ENCODE results near the gene LEO1. TPM values are rescaled to one million over a fixed set of nuclear protein-coding genes. Genes with fewer than 3 reads are reported as not detected.
A peak's percentile ranks its signal among the peaks of the same experiment; 100 is the strongest.

Gene LEO1
- total RNA-seq, 1 experiment from 2014 or later, result 22.5 TPM

DNA sequence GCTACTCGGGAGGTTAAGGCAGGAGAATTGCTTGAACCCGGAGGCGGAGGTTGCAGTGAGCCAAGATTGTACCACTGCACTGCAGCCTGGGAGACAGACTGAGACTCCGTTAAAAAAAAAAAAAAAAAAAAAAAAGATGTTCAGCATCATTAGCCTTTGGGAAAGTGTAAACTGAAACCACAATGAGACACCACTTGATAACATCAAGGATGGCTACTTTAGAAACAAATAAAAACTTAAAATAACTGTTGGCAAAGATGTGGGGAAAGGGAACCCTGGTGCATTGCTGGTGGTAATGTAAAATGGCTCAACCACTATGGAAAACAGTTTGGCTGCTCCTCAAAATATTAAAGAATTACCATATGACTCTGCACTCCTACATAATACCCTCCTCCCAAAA, 1.9 kb downstream of the LEO1 start:
- TF ChIP-seq, protein P1, sequence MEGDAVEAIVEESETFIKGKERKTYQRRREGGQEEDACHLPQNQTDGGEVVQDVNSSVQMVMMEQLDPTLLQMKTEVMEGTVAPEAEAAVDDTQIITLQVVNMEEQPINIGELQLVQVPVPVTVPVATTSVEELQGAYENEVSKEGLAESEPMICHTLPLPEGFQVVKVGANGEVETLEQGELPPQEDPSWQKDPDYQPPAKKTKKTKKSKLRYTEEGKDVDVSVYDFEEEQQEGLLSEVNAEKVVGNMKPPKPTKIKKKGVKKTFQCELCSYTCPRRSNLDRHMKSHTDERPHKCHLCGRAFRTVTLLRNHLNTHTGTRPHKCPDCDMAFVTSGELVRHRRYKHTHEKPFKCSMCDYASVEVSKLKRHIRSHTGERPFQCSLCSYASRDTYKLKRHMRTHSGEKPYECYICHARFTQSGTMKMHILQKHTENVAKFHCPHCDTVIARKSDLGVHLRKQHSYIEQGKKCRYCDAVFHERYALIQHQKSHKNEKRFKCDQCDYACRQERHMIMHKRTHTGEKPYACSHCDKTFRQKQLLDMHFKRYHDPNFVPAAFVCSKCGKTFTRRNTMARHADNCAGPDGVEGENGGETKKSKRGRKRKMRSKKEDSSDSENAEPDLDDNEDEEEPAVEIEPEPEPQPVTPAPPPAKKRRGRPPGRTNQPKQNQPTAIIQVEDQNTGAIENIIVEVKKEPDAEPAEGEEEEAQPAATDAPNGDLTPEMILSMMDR (IDR thresholded peaks at IDR 0.05; ENCODE audit: unreplicated experiment), result no peak
- H3K4me1 Mint-ChIP-seq (ENCODE audit: low read depth, unreplicated experiment), result no peaks in the 10 kb centered on the region
- CTCF ChIA-PET, result interaction anchor here (0.6 kb wide), 1 partner anchor 29 kb away, joined by 5 read pairs; no protein-coding TSS in a partner anchor
- intact Hi-C loops (cut with micrococcal nuclease; ENCODE audit: unreplicated experiment), result loop anchor here (5.0 kb wide), 1 partner anchor 187 kb away; no protein-coding TSS in a partner anchor
- no TSS peak for BruUV-seq (replicated peaks)
- H3K4me3 Mint-ChIP-seq (ENCODE audit: low read depth, unreplicated experiment), result peak overlapping the region; percentile 98
- H3K27ac Mint-ChIP-seq (ENCODE audit: unreplicated experiment), result no peak overlapping the region
- no peaks in the 10 kb centered on the region for H3K9me3 Mint-ChIP-seq (ENCODE audit: low read depth, unreplicated experiment)
- no peak for DNase-seq
- H3K27me3 Mint-ChIP-seq (ENCODE audit: unreplicated experiment), result no peaks in the 10 kb centered on the region
- peaks cover 21% of the 10 kb centered on the region for H3K36me3 Mint-ChIP-seq (ENCODE audit: insufficient read depth, unreplicated experiment)

DNA sequence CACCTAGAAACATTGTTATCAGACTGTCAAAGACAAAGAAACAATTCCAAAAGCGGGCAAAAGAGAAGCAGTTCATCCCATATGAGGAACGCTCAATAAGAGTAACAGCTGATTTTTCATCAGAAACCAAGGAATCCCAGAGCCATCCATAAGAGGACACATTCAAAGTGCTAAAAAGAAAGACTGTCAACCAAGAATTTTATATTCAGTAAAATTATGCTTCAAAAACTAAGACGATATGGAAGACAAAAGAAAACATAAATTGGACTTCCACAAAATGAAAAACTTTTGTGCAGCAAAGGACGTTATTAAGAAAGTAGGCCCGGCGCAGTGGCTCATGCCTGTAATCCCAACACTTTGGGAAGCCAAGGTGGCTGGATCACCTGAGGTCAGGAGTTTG, 4.0 kb downstream of the LEO1 start:
- CTCF ChIA-PET, result no interaction called here
- peaks cover 21% of the 10 kb centered on the region for H3K36me3 Mint-ChIP-seq (ENCODE audit: insufficient read depth, unreplicated experiment)
- no peak for DNase-seq
- H3K9me3 Mint-ChIP-seq (ENCODE audit: low read depth, unreplicated experiment), result no peaks in the 10 kb centered on the region
- no peaks in the 10 kb centered on the region for H3K27me3 Mint-ChIP-seq (ENCODE audit: unreplicated experiment)
- TF ChIP-seq, protein P1 (IDR thresholded peaks at IDR 0.05; ENCODE audit: unreplicated experiment), result no peak
- no peaks in the 10 kb centered on the region for H3K4me1 Mint-ChIP-seq (ENCODE audit: low read depth, unreplicated experiment)
- no TSS peak for BruUV-seq (replicated peaks)
- H3K27ac Mint-ChIP-seq (ENCODE audit: unreplicated experiment), result no peak overlapping the region
- intact Hi-C loops (cut with micrococcal nuclease; ENCODE audit: unreplicated experiment), result no loop called here
- no peak overlapping the region for H3K4me3 Mint-ChIP-seq (ENCODE audit: low read depth, unreplicated experiment)

DNA sequence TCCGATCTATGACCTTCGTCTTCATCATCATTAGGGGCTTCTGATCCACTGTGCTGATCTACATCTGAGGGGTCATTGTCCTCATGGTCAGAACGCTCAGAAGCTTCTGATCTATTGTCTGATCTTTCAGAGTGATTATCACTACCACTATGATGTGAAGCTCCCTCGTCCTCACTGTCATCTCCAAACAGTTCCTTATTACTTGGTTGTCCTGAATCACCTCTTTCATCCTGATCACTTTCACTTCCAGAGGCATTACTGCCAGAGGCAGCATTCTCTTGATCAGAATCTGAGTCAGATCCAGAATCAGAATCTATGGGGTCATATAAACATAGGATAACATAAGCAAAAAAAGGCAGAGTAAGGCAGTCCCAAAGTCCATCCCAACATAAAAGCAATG, 5.4 kb downstream of the LEO1 start:
- no peaks in the 10 kb centered on the region for H3K9me3 Mint-ChIP-seq (ENCODE audit: low read depth, unreplicated experiment)
- no TSS peak for BruUV-seq (replicated peaks)
- no peak overlapping the region for H3K4me3 Mint-ChIP-seq (ENCODE audit: low read depth, unreplicated experiment)
- peaks cover 11% of the 10 kb centered on the region for H3K36me3 Mint-ChIP-seq (ENCODE audit: insufficient read depth, unreplicated experiment)
- H3K4me1 Mint-ChIP-seq (ENCODE audit: low read depth, unreplicated experiment), result no peaks in the 10 kb centered on the region
- CTCF ChIA-PET, result interaction anchor here (0.5 kb wide), 1 partner anchor 154 kb away, joined by 3 read pairs; no protein-coding TSS in a partner anchor
- H3K27ac Mint-ChIP-seq (ENCODE audit: unreplicated experiment), result no peak overlapping the region
- no peaks in the 10 kb centered on the region for H3K27me3 Mint-ChIP-seq (ENCODE audit: unreplicated experiment)
- intact Hi-C loops (cut with micrococcal nuclease; ENCODE audit: unreplicated experiment), result no loop called here
- TF ChIP-seq, protein P1 (IDR thresholded peaks at IDR 0.05; ENCODE audit: unreplicated experiment), result no peak
- no peak for DNase-seq

DNA sequence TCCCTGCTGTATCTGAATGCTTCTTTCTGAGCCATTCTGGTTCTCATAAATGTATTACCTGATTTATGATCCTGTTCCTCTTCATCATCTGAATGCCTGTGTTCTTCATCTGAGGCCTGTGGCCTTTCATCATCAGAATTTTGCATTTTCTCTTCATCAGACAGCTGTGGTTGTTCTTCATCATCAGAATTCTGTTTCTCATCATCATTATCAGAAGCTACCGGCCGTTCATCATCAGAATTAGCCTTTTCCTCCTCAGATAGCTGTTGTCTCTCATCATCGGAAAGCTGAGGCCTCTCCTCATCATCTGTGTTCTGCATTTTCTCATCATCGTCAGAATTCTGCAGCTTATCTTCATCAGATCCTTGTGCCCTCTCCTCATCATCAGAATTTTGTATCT, 5.9 kb downstream of the LEO1 start:
- H3K27ac Mint-ChIP-seq (ENCODE audit: unreplicated experiment), result no peak overlapping the region
- no peaks in the 10 kb centered on the region for H3K27me3 Mint-ChIP-seq (ENCODE audit: unreplicated experiment)
- H3K4me1 Mint-ChIP-seq (ENCODE audit: low read depth, unreplicated experiment), result no peaks in the 10 kb centered on the region
- intact Hi-C loops (cut with micrococcal nuclease; ENCODE audit: unreplicated experiment), result no loop called here
- no peak for DNase-seq
- H3K9me3 Mint-ChIP-seq (ENCODE audit: low read depth, unreplicated experiment), result no peaks in the 10 kb centered on the region
- TF ChIP-seq, protein P1 (IDR thresholded peaks at IDR 0.05; ENCODE audit: unreplicated experiment), result no peak
- H3K36me3 Mint-ChIP-seq (ENCODE audit: insufficient read depth, unreplicated experiment), result peaks cover 7% of the 10 kb centered on the region
- no peak overlapping the region for H3K4me3 Mint-ChIP-seq (ENCODE audit: low read depth, unreplicated experiment)
- CTCF ChIA-PET, result no interaction called here
- TSS peak; percentile 58 for BruUV-seq (replicated peaks)

Measured in Calu3 (cell line).